H1 (cell line): Measurements from ENCODE around the gene RASSF3. TPM values are rescaled to one million over a fixed set of nuclear protein-coding genes. Genes with fewer than 3 reads are reported as not detected.

Experiments used
- CTCF ChIA-PET: fragments of 300-600 bp; sonication (Branson Sonifier 250); formaldehyde crosslinking; loops from one replicate; lab custom pipeline; 2021; ENCODE audit not compliant: partially characterized antibody; lab: Charles Lee
- POLR2A ChIA-PET: fragments of 300-600 bp; sonication (Branson Sonifier 250); formaldehyde crosslinking; loops from one replicate; lab custom pipeline; 2021; ENCODE audit warnings: inconsistent platforms; ENCODE audit not compliant: partially characterized antibody; lab: Charles Lee
- DNase-seq, 2 experiments: peaks; one replicate each; pipeline versions ENCODE4 v3.0.0 to v3.0.0-alpha.2; 2010 to 2022; ENCODE audit warnings: low spot score in 2 of 2, low read depth in 1 of 2, mixed read lengths in 1 of 2
- FAIRE-seq: peaks from 2 replicates; lab custom pipeline; 2011; peaks lifted over from hg19 to GRCh38; lab: Jason Lieb, UNC
- H2AFZ ChIP-seq: 2 replicates; pipeline ENCODE4 v1.8.1; 2012; ENCODE audit warnings: low read length, inconsistent platforms
- H2AK5ac ChIP-seq: 2 replicates; pipeline ENCODE4 v1.6.1; 2013; ENCODE audit warnings: low read depth, low read length
- H2BK120ac ChIP-seq: replicated peaks from 2 replicates; pipeline ENCODE3; 2013; ENCODE audit warnings: low read depth, low read length, inconsistent platforms
- H2BK12ac ChIP-seq: 2 replicates; pipeline ENCODE4 v1.6.1; 2013; ENCODE audit warnings: low read depth, low read length
- H2BK15ac ChIP-seq: 2 replicates; pipeline ENCODE4 v1.6.1; 2013; ENCODE audit warnings: low read length
- H2BK20ac ChIP-seq: 2 replicates; pipeline ENCODE4 v1.6.1; 2013; ENCODE audit warnings: low read length
- H2BK5ac ChIP-seq: 2 replicates; pipeline ENCODE4 v1.6.1; 2013; ENCODE audit warnings: low read depth, low read length
- H3K14ac ChIP-seq: 2 replicates; pipeline ENCODE4 v1.6.1; 2013; ENCODE audit warnings: inconsistent platforms; ENCODE audit not compliant: insufficient read length
- H3K18ac ChIP-seq: 2 replicates; pipeline ENCODE4 v1.6.1; 2013; ENCODE audit warnings: low read length; ENCODE audit errors: extremely low read depth
- H3K23ac ChIP-seq: 2 replicates; pipeline ENCODE4 v1.6.1; 2013; ENCODE audit warnings: inconsistent platforms; ENCODE audit not compliant: insufficient read length
- H3K23me2 ChIP-seq: 2 replicates; pipeline ENCODE4 v1.6.1; 2013; ENCODE audit warnings: low read depth, low read length
- H3K27ac ChIP-seq: 2 replicates; pipeline ENCODE4 v1.6.1; 2011; ENCODE audit warnings: low read depth, low read length, inconsistent platforms
- H3K27me3 ChIP-seq, 4 experiments: replicated peaks in 1 of 4; 1 replicate in 1 of 4; 2 replicates in 3 of 4; pipeline versions ENCODE4 v1.6.1 to v1.8.1; 2011 to 2013; ENCODE audit warnings: low read length in 3 of 4, mild to moderate bottlenecking in 3 of 4, inconsistent platforms in 2 of 4, mixed read lengths in 2 of 4, moderate library complexity in 1 of 4; ENCODE audit not compliant: control insufficient read depth in 3 of 4, insufficient read depth in 3 of 4; ENCODE audit errors: extremely low read depth in 1 of 4
- H3K36me3 ChIP-seq, 4 experiments: 2 replicates each; pipeline versions ENCODE4 v1.6.1 to v1.8.1; 2011 to 2013; ENCODE audit warnings: mild to moderate bottlenecking in 4 of 4, low read length in 3 of 4, moderate library complexity in 2 of 4, control low read depth in 1 of 4, inconsistent platforms in 1 of 4; ENCODE audit not compliant: insufficient read depth in 4 of 4, control insufficient read depth in 2 of 4
- H3K4ac ChIP-seq: replicated peaks from 2 replicates; pipeline ENCODE3; 2013; ENCODE audit warnings: low read length, low read depth, mixed read lengths, inconsistent platforms; ENCODE audit not compliant: insufficient read length
- H3K4me1 ChIP-seq, 4 experiments: replicated peaks in 1 of 4; 1 replicate in 1 of 4; 2 replicates in 3 of 4; pipeline versions ENCODE4 v1.6.1 to v1.8.1; 2011 to 2013; ENCODE audit warnings: low read length in 3 of 4, inconsistent platforms in 2 of 4, mixed read lengths in 1 of 4; ENCODE audit not compliant: insufficient read depth in 4 of 4, control insufficient read depth in 3 of 4
- H3K4me2 ChIP-seq, 2 experiments: 2 replicates each; pipeline versions ENCODE4 v1.6.1 to v1.8.1; 2011 to 2013; ENCODE audit warnings: low read depth in 2 of 2, low read length in 2 of 2, control low read depth in 1 of 2, inconsistent platforms in 1 of 2, mild to moderate bottlenecking in 1 of 2; ENCODE audit not compliant: insufficient read depth in 1 of 2
- H3K4me3 ChIP-seq, 4 experiments: fragments of 200-600, 300-600 bp in 1 of 4; sonication (generic), shearing (Covaris generic), sonication (Bioruptor Twin) in 1 of 4; 2 replicates each; pipeline versions ENCODE4 v1.5.1 to v1.8.1; 2011 to 2016; ENCODE audit warnings: low read length in 4 of 4, low read depth in 3 of 4, control low read depth in 2 of 4, inconsistent platforms in 2 of 4, mild to moderate bottlenecking in 2 of 4, mixed read lengths in 1 of 4, moderate library complexity in 1 of 4; ENCODE audit not compliant: insufficient read depth in 2 of 4; ENCODE audit errors: extremely low read depth in 1 of 4
- H3K56ac ChIP-seq: replicated peaks from 2 replicates; pipeline ENCODE3; 2013; ENCODE audit warnings: low read depth, mild to moderate bottlenecking, mixed read lengths, low read length, inconsistent platforms; ENCODE audit not compliant: insufficient read length
- H3K79me1 ChIP-seq: 2 replicates; pipeline ENCODE4 v1.6.1; 2013; ENCODE audit warnings: low read depth, low read length, control low read depth
- H3K79me2 ChIP-seq, 2 experiments: 2 replicates each; pipeline versions ENCODE4 v1.6.1 to v1.8.1; 2012 to 2013; ENCODE audit warnings: low read length in 2 of 2, mild to moderate bottlenecking in 2 of 2, inconsistent platforms in 1 of 2; ENCODE audit not compliant: insufficient read depth in 2 of 2, control insufficient read depth in 1 of 2
- H3K9ac ChIP-seq, 4 experiments: replicated peaks in 1 of 4; 1 replicate in 1 of 4; 2 replicates in 3 of 4; pipeline versions ENCODE4 v1.6.1 to v1.8.1; 2011 to 2013; ENCODE audit warnings: low read depth in 3 of 4, low read length in 3 of 4, control low read depth in 2 of 4, mild to moderate bottlenecking in 2 of 4, moderate library complexity in 2 of 4, inconsistent platforms in 1 of 4; ENCODE audit errors: extremely low read depth in 1 of 4
- H3K9me3 ChIP-seq, 2 experiments: 2 replicates each; pipeline versions ENCODE4 v1.6.1 to v1.8.1; 2012 to 2013; ENCODE audit warnings: mild to moderate bottlenecking in 2 of 2, moderate library complexity in 2 of 2, control low read depth in 1 of 2, inconsistent platforms in 1 of 2, low read depth in 1 of 2, low read length in 1 of 2, mixed read lengths in 1 of 2; ENCODE audit not compliant: insufficient read depth in 2 of 2
- H4K20me1 ChIP-seq, 2 experiments: replicated peaks in 1 of 2; 2 replicates each; pipeline versions ENCODE3 to v1.8.1; 2011 to 2013; ENCODE audit warnings: inconsistent platforms in 2 of 2, low read length in 2 of 2, mild to moderate bottlenecking in 1 of 2; ENCODE audit not compliant: insufficient read depth in 2 of 2, control insufficient read depth in 1 of 2
- H4K5ac ChIP-seq: 2 replicates; pipeline ENCODE4 v1.6.1; 2013; ENCODE audit warnings: low read length, low read depth, mixed read lengths, inconsistent platforms; ENCODE audit not compliant: insufficient read length
- H4K8ac ChIP-seq: 2 replicates; pipeline ENCODE4 v1.8.0; 2013; ENCODE audit warnings: mild to moderate bottlenecking, moderate library complexity, low read length, inconsistent platforms; ENCODE audit not compliant: insufficient read depth; ENCODE audit errors: extremely low read depth
- H4K91ac ChIP-seq: replicated peaks from 2 replicates; pipeline ENCODE3; 2013; ENCODE audit warnings: low read length, mixed read lengths, inconsistent platforms; ENCODE audit not compliant: insufficient read length
- BCL11A ChIP-seq, 2 experiments: IDR thresholded peaks; one replicate each; pipeline ENCODE4 v1.6.1; 2011; ENCODE audit warnings: low read depth in 2 of 2, low read length in 2 of 2, mild to moderate bottlenecking in 2 of 2
- WGBS, 2 experiments: shearing (Covaris generic) in 1 of 2; methylation state at CpG; one replicate each; pipeline versions ENCODE4 v1.1.6 to v1.1.7; 2013 to 2015; ENCODE audit warnings: low lambda C conversion rate in 2 of 2, mixed read lengths in 2 of 2, inconsistent platforms in 1 of 2, low coverage in 1 of 2, missing lambda C conversion rate in 1 of 2; ENCODE audit not compliant: insufficient replicate concordance in 2 of 2, insufficient coverage in 1 of 2, insufficient read length in 1 of 2; ENCODE audit errors: extremely low coverage in 1 of 2, missing lambda C conversion rate in 1 of 2; 5-methylcytosine and 5-hydroxymethylcytosine counted together
- polyA plus RNA-seq, 7 experiments: library from polyadenylated mRNA; depleted of rRNA in 3 of 7; stranded (reverse) in 5 of 7; unstranded in 2 of 7; fragments of >200 nt in 5 of 7; fragments of 200-250 nt in 2 of 7; gene quantifications; 1 replicate in 5 of 7; 2 replicates in 1 of 7; 4 replicates in 1 of 7; pipeline versions ENCODE4 v1.2.1 to v1.2.3, GENCODE V29; 2011 to 2013; ENCODE audit warnings: missing spikeins in 2 of 7, mixed read lengths in 2 of 7
- total RNA-seq: library from RNA; stranded (reverse); fragmentation: NEBNext Ultra II Directional; extraction: Animal tissue kit (Norgen Biotek cat#: 25700); gene quantifications from 2 replicates; pipeline ENCODE4 v1.2.1, GENCODE V29; 2021

RASSF3 gene
- total and polyA plus RNA-seq, 2 of the 8 experiments (the other 6 are each of a cell fraction or from before 2014, with no cell fraction given): 19.1 to 64.3 TPM

DNA sequence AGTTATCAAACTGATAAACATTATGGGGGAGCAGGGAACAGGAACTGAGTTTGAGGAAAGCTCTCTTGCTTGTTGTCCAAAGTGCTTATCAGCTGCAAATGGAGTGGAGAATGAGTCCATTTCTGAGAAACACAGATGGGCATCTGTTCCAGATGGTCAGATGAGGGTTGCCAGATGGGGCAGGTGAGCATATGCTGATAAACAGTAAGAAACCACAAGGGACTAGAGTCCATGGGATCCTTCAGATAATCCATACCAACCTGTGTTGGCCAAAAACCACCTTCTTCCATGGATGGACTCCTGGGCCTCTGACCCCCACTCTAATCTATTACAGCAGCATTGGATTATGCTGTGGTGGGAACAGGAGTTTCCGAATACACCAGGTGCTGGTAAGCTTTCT, 110.6 kb downstream of the RASSF3 start:
- no peaks in the 10 kb centered on the region for H3K27me3 ChIP-seq
- H4K8ac ChIP-seq: no peak overlapping the region
- no peak overlapping the region for H3K18ac ChIP-seq
- 93% methylated on average over 1 of the region's 1 CpG; no CpG with 5 or more reads in 1 of the 2 experiments for WGBS, 2 experiments
- no peak for FAIRE-seq
- no peak overlapping the region for H3K14ac ChIP-seq
- no peak for DNase-seq
- H3K27ac ChIP-seq: no peak overlapping the region
- no peak overlapping the region for H2BK20ac ChIP-seq
- H3K9me3 ChIP-seq: no peaks in the 10 kb centered on the region
- no peak overlapping the region for H2BK5ac ChIP-seq
- no peak overlapping the region for H2BK12ac ChIP-seq
- no peak overlapping the region for H4K91ac ChIP-seq
- no peak overlapping the region for H3K9ac ChIP-seq
- H2BK120ac ChIP-seq: no peak overlapping the region
- H3K4ac ChIP-seq: no peak overlapping the region
- H4K5ac ChIP-seq: no peak overlapping the region
- H3K79me1 ChIP-seq: no peaks in the 10 kb centered on the region
- no peak overlapping the region for H3K23ac ChIP-seq
- no peaks in the 10 kb centered on the region for H3K79me2 ChIP-seq
- H3K4me1 ChIP-seq: no peaks in the 10 kb centered on the region
- H3K23me2 ChIP-seq: no peaks in the 10 kb centered on the region
- H2BK15ac ChIP-seq: no peak overlapping the region
- no peak overlapping the region for H2AFZ ChIP-seq
- POLR2A ChIA-PET: interaction anchor here (1.2 kb wide), 1 partner anchor 69 kb away, joined by 5 read pairs; no protein-coding TSS in a partner anchor
- H3K4me2 ChIP-seq: no peak overlapping the region
- CTCF ChIA-PET: no interaction called here
- no peak overlapping the region for H3K4me3 ChIP-seq
- H2AK5ac ChIP-seq: no peak overlapping the region
- H3K56ac ChIP-seq: no peak overlapping the region
- peaks cover 0 to 2% of the 10 kb centered on the region in 2 experiments for H4K20me1 ChIP-seq
- peaks cover 2 to 39% (median 17%) of the 10 kb centered on the region in 4 experiments; a peak in 7 of 8 replicates for H3K36me3 ChIP-seq
- TF ChIP-seq BCL11A (IDR thresholded peaks at IDR 0.05; ENCODE audit: low read depth in 2 of 2, low read length in 2 of 2): no peak
